HG02852 (cell line): Measurements from ENCODE around the gene PRR5L.
"Not testable (repeated sequence)": the region's sequence is repeated elsewhere in the genome, so short reads cannot be mapped to it uniquely, and the experiment has no call there.

Source experiments
- ATAC-seq: cut with Tn5 transposase; IDR thresholded peaks from one replicate; pipeline ENCODE4 v1.9.1; 2021; ENCODE audit warnings: mild to moderate bottlenecking, moderate library complexity; ENCODE audit not compliant: unreplicated experiment

The PRR5L gene

GRCh38 chr11:36455658-36456111, 159.6 kb downstream of the PRR5L start:
- no peak for ATAC-seq

- no peak for ATAC-seq
Measured at GRCh38 chr11:36456156-36456555, 160.1 kb downstream of the PRR5L start.

GRCh38 chr11:36458129-36458915, 162.2 kb downstream of the PRR5L start:
- no peak for ATAC-seq

- no peak for ATAC-seq
Measured at GRCh38 chr11:36459046-36459445, 163.0 kb downstream of the PRR5L start.

GRCh38 chr11:36460220-36460619, 164.1 kb downstream of the PRR5L start:
- no peak for ATAC-seq

- no peak for ATAC-seq
Measured at GRCh38 chr11:36462321-36462720, 166.2 kb downstream of the PRR5L start.

GRCh38 chr11:36463781-36464180, 167.7 kb downstream of the PRR5L start:
- ATAC-seq, result no peak

DNA sequence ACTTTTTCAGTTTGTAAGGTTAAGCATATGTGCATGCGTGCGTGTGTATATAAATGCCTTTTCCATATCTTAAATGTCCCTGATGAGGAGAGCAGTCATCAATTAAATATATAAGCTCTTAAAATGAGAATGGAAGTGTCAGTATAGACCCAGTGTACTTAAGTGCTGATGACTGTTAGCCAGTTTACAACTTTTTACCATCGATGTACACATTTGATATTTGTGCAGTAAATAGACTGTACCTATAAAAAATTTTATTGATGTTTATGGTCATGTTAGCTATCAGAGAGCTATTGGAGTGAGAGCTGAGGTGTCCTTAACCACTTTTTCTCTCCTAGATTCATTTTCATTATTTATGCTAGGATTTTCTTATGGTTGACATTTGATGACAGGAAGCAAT, 168.6 kb downstream of the PRR5L start:
- ATAC-seq, result no peak

DNA sequence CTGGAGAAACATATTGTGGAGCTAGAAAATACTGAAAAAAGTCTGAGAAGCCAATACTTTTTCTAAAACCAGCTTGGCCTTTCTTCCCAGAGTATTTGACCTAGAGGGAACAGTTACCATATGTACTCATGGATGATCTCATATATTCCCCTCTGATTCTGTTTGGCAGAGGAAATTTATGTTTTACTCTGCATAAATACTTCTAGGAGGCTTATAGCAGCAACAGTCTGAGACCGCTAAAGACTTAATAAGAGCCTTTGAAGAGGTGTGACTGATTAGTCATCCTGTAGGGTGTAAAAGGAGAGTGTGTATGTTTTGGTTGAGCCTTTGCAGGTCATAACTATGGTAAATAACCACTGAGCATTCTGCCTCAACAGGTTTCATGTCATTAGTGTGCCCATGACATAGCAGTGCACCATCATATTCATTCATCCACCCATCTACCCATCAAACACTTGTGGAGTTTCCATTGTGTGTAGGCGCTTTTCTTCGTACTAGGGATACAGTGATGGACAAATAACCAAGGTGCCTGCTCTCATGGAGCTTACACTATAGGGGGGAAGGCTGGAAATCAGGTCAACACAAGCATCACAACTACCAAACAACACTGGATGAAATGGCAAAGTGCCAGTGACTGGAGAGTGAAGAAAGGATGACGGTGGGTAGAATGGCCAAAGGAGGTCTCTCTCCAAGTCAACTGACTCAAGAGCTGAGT, 169.5 kb downstream of the PRR5L start:
- ATAC-seq, result no peak

DNA sequence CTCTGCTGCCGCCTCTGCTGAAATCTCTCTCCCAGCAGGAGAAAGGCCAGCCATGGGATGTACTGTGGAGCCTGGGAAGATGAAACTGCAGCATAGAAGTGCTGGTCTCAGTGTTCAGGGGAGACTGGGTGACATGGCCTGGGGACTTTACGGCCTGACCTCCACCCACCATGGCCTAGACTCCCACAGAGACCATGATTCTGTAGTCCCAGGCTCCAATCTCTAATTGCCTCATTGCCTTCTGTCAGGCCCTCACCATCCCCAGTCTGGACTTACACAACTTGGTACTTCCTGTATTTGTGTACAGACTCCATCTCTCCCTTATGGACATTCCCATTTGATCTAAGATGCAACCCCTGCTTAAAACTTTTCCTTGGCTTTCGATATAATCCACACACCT, 170.9 kb downstream of the PRR5L start:
- ATAC-seq, result no peak

DNA sequence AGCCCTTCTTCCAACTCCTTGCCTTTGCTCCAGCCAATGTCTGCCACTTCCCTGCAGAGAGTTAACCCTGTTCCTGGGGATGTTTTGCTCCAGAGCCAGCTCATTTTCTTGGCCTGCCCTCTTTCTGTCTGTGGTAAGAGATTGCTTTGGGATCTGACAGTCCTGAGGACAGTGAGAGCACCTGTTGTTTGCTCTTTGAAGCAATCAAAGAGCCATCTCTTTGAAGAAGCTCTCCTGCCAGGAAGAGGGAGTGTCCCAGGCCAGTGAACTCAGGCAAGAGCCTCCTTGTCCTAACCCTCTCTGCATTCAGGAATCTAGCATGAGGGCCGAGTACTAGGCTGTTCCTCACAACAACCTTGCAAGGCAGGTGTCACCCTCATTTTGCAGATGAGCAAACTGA, 171.8 kb downstream of the PRR5L start:
- no peak for ATAC-seq

GRCh38 chr11:36469063-36469462, 173.0 kb downstream of the PRR5L start:
- ATAC-seq, result no peak

GRCh38 chr11:36469881-36470802, 174.1 kb downstream of the PRR5L start:
- ATAC-seq, result no peak

DNA sequence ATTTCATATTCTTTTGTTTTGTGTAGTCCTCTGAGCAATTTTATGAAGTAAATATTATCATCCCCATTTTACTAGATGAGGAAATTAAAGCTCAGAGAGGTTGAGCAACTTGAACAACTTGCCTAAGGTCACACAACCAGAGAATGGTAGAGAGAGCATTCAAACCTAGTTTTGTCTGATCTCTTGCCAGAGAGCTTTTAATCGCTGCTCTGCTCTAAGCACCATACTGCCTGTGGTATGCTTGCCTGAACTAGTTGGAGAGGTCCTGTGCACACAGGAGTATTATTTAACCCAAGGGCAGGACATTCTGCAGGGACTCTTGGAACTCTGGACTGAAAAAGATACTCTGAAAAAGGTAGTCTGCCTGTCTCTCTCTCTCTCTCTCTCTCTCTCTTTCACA, 175.5 kb downstream of the PRR5L start:
- ATAC-seq, result no peak

DNA sequence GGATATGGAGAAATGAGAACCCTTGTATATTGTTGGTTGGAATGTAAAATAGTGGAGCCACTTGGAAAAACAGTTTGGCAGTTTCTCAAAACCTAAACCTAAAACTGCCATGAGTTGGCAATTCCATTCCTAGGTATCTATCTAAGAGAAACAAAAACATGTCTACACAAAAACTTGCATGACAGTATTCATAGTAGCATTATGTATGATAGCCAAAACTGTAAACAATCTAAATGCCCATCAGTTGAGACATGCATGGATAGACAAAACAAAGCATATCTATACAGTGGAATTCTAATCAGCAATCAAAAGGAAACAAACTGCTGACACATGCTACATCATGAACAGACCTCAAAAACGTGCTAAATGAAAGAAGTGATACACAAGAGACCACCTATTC, 179.1 kb downstream of the PRR5L start:
- no peak for ATAC-seq

DNA sequence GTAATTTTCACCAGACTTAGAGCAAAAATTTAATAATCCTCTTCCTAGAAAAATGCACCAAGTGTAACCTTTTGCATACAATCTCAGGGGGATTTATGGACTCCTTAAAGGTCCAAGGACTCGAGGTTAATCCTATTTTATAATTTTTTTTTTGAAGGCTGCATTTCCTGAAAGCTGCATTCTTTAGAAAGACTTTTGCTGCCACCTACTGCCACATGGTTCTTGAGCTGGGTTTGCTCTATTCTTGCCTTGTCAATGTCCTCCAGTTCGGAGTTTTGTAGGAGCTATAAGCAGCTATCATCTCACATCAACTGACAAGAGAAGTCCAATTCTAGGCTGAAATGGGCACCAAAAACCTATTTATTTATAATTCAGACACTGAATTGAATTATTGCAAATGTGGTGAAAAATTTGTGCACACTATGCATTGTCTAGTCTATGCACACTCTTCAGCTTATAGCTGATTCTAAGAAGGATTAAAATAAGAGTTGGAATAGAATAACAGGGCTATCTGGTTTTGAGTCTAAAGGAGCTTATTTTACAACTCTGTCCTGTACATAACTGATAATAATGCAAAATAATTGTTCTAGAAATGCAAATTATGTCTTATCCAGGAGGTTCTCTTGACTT, 182.7 kb downstream of the PRR5L start:
- no peak for ATAC-seq

DNA sequence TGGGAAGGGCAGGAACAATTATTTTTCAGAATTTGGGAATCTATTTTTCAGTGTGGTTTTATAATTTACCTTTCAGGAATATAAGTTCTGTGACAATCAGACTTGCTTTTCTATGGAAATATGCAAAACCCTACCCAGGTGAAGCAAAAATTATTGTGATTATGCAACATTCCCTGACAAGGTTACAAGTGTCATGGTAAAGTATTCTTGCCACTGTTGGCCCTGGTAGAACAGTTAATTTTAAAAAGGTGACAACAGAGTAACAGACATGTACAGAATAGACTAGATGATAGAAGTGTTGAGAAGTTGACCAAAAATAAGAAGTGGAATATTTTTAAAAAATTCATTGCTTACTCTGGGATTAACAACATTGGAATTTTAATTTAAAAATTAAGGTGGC, 184.7 kb downstream of the PRR5L start:
- no peak for ATAC-seq

DNA sequence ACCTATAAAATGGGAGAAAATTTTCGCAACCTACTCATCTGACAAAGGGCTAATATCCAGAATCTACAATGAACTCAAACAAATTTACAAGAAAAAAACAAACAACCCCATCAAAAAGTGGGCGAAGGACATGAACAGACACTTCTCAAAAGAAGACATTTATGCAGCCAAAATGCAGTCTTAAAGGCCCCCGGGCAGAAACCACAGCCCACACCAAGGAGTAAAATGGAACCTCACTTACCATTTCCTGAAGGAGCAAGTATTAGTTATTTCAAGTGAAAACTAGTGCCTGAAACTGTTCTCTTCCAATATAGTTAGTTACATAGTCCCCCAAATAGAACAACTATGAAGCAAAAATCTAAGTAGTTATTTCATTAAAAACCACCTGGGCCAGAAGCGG, 187.0 kb downstream of the PRR5L start:
- ATAC-seq, result not testable (repeated sequence)

GRCh38 chr11:36485298-36486002, 189.4 kb downstream of the PRR5L start:
- ATAC-seq, result no peak

GRCh38 chr11:36487619-36488018, 191.5 kb downstream of the PRR5L start:
- ATAC-seq, result no peak
